PC-3 (cell line): ENCODE results near the gene CABLES1. TPM values are rescaled to one million over a fixed set of nuclear protein-coding genes. Genes with fewer than 3 reads are reported as not detected.

Experiments used
- ATAC-seq: fragments of 200-7000 bp; cut with Tn5 transposase; 2 replicates; pipeline ENCODE4 v1.9.1; 2020; ENCODE audit warnings: mild to moderate bottlenecking, moderate library complexity
- BruUV-seq: library from RNA; stranded (reverse); fragments of 400-500 nt; replicated peaks from 2 replicates; lab custom pipeline; 2021; lab: Mats Ljungman, UMichigan
- CTCF ChIA-PET: fragments of 300-600 bp; sonication (Branson Sonifier 250); formaldehyde crosslinking; loops from one replicate; lab custom pipeline; 2022; ENCODE audit warnings: antibody characterized with exemption; lab: Charles Lee
- POLR2A ChIA-PET: fragments of 300-600 bp; sonication (Branson Sonifier 250); formaldehyde crosslinking; loops from one replicate; lab custom pipeline; 2022; ENCODE audit warnings: antibody characterized with exemption; ENCODE audit not compliant: unreplicated experiment; lab: Charles Lee
- DNase-seq: peaks from one replicate; pipeline ENCODE4 v3.0.0-alpha.2; 2015
- H2AFZ ChIP-seq: fragments of 300-600 bp; sonication (generic); 2 replicates; pipeline ENCODE4 v1.6.0; 2016; ENCODE audit warnings: antibody characterized with exemption, low read length
- H3F3A ChIP-seq: fragments of 300-600 bp; sonication (generic); one replicate; pipeline ENCODE4 v1.6.0; 2017; ENCODE audit warnings: antibody characterized with exemption, low read length, control low read depth, mild to moderate bottlenecking; ENCODE audit not compliant: unreplicated experiment
- H3K27ac ChIP-seq: fragments of 300-600 bp; sonication (generic); 2 replicates; pipeline ENCODE4 v1.5.1; 2016; ENCODE audit warnings: mild to moderate bottlenecking, low read length
- H3K27me3 ChIP-seq: fragments of 300-600 bp; sonication (generic); 2 replicates; pipeline ENCODE4 v1.6.1; 2016; ENCODE audit warnings: low read length, mixed read lengths
- H3K36me3 ChIP-seq: fragments of 300-600 bp; sonication (generic); 2 replicates; pipeline ENCODE4 v1.6.1; 2016; ENCODE audit warnings: low read depth, mixed run types, low read length, mixed read lengths
- H3K4me1 ChIP-seq: fragments of 300-600 bp; sonication (generic); 2 replicates; pipeline ENCODE4 v1.5.1; 2016; ENCODE audit warnings: low read length; ENCODE audit not compliant: insufficient read depth
- H3K4me2 ChIP-seq: fragments of 300-600 bp; sonication (generic); 2 replicates; pipeline ENCODE4 v1.6.0; 2016; ENCODE audit warnings: low read length
- H3K4me3 ChIP-seq: fragments of 300-600 bp; sonication (generic); 2 replicates; pipeline ENCODE4 v1.5.1; 2016; ENCODE audit warnings: mild to moderate bottlenecking, low read length, mixed read lengths
- H3K79me2 ChIP-seq: fragments of 300-600 bp; sonication (generic); 2 replicates; pipeline ENCODE4 v1.6.1; 2017; ENCODE audit warnings: low read length, mixed read lengths
- H3K9ac ChIP-seq: fragments of 300-600 bp; sonication (generic); 2 replicates; pipeline ENCODE4 v1.6.0; 2016; ENCODE audit warnings: mild to moderate bottlenecking, low read length
- H3K9me2 ChIP-seq: fragments of 300-600 bp; sonication (generic); replicated peaks from 2 replicates; pipeline ENCODE4 v1.6.1; 2016; ENCODE audit warnings: mixed run types, low read length, mixed read lengths
- H3K9me3 ChIP-seq: fragments of 300-600 bp; sonication (generic); 2 replicates; pipeline ENCODE4 v1.6.1; 2016; ENCODE audit warnings: low read length, mixed read lengths
- H4K20me1 ChIP-seq: fragments of 300-600 bp; sonication (generic); 2 replicates; pipeline ENCODE4 v1.6.1; 2016; ENCODE audit warnings: low read length, mixed read lengths
- EZH2 ChIP-seq: fragments of 300-600 bp; sonication (generic); IDR thresholded peaks from one replicate; pipeline ENCODE4 v1.6.1; 2017; ENCODE audit warnings: antibody characterized with exemption, mild to moderate bottlenecking, low read length; ENCODE audit not compliant: unreplicated experiment
- EZH2phosphoT487 ChIP-seq: fragments of 300-600 bp; sonication (generic); IDR thresholded peaks from 2 replicates; pipeline ENCODE4 v1.6.1; 2018; ENCODE audit warnings: mild to moderate bottlenecking, antibody characterized with exemption, low read length, borderline replicate concordance
- intact Hi-C: fragments of 100-400 bp; cut with micrococcal nuclease; formaldehyde crosslinking; loops from 2 replicates; pipeline ENCODE4 v1.9.0; 2023
- total RNA-seq: library from RNA; depleted of rRNA; stranded (reverse); fragments of >200 nt; gene quantifications from 2 replicates; pipeline ENCODE4 v1.2.3, GENCODE V29; 2014
- TF ChIP-seq, protein P1 (sequence below): fragments of 300-600 bp; sonication (generic); conservative IDR thresholded peaks from 2 replicates; pipeline ENCODE4 v1.5.1; 2017; ENCODE audit warnings: antibody characterized with exemption, low read depth, mild to moderate bottlenecking, low read length

The CABLES1 gene
- total RNA-seq, 1 experiment from 2014 or later = 18.6 TPM

GRCh38 chr18:23234619-23235018 lies 99.3 kb downstream of the CABLES1 start:
- no peaks in the 10 kb centered on the region for H3K9me3 ChIP-seq
- H3K4me1 ChIP-seq = peaks cover 15% of the 10 kb centered on the region
- ChIA-PET CTCF (no interaction called here), POLR2A (no interaction called here)
- H3K4me3 ChIP-seq = no peak overlapping the region
- H3K27me3 ChIP-seq = no peaks in the 10 kb centered on the region
- intact Hi-C loops = no loop called here
- DNase-seq (no peak), ATAC-seq (no peak)
- H3K36me3 ChIP-seq = no peaks in the 10 kb centered on the region
- no peak overlapping the region for H3K27ac ChIP-seq
- H4K20me1 ChIP-seq = no peaks in the 10 kb centered on the region
- no peaks in the 10 kb centered on the region for H3K79me2 ChIP-seq
- H3F3A ChIP-seq = no peaks in the 10 kb centered on the region
- H3K9ac ChIP-seq = no peak overlapping the region
- H3K4me2 ChIP-seq = no peak overlapping the region
- TF ChIP-seq EZH2phosphoT487 (no peak), EZH2 (no peak)
- TF ChIP-seq, protein P1, sequence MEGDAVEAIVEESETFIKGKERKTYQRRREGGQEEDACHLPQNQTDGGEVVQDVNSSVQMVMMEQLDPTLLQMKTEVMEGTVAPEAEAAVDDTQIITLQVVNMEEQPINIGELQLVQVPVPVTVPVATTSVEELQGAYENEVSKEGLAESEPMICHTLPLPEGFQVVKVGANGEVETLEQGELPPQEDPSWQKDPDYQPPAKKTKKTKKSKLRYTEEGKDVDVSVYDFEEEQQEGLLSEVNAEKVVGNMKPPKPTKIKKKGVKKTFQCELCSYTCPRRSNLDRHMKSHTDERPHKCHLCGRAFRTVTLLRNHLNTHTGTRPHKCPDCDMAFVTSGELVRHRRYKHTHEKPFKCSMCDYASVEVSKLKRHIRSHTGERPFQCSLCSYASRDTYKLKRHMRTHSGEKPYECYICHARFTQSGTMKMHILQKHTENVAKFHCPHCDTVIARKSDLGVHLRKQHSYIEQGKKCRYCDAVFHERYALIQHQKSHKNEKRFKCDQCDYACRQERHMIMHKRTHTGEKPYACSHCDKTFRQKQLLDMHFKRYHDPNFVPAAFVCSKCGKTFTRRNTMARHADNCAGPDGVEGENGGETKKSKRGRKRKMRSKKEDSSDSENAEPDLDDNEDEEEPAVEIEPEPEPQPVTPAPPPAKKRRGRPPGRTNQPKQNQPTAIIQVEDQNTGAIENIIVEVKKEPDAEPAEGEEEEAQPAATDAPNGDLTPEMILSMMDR = no peak
- no TSS peak for BruUV-seq
- no peak overlapping the region for H2AFZ ChIP-seq
- H3K9me2 ChIP-seq = no peaks in the 10 kb centered on the region

- Histone ChIP-seq H3K36me3 (no peaks in the 10 kb centered on the region), H3F3A (no peaks in the 10 kb centered on the region), H3K9me2 (no peaks in the 10 kb centered on the region), H3K27ac (no peak overlapping the region), H4K20me1 (no peaks in the 10 kb centered on the region), H3K9ac (no peak overlapping the region), H3K4me2 (no peak overlapping the region), H3K4me3 (no peak overlapping the region), H3K4me1 (peaks cover 15% of the 10 kb centered on the region), H3K9me3 (no peaks in the 10 kb centered on the region), H3K27me3 (no peaks in the 10 kb centered on the region), H2AFZ (no peak overlapping the region), H3K79me2 (no peaks in the 10 kb centered on the region)
- no TSS peak for BruUV-seq
- CTCF ChIA-PET = no interaction called here
- POLR2A ChIA-PET = no interaction called here
- intact Hi-C loops = no loop called here
- ATAC-seq (no peak), DNase-seq (no peak)
- TF ChIP-seq, protein P1 = no peak
- TF ChIP-seq EZH2 = no peak
- TF ChIP-seq EZH2phosphoT487 = no peak
These were observed 100.1 kb downstream of the CABLES1 start for GRCh38 chr18:23235336-23235735.

DNA sequence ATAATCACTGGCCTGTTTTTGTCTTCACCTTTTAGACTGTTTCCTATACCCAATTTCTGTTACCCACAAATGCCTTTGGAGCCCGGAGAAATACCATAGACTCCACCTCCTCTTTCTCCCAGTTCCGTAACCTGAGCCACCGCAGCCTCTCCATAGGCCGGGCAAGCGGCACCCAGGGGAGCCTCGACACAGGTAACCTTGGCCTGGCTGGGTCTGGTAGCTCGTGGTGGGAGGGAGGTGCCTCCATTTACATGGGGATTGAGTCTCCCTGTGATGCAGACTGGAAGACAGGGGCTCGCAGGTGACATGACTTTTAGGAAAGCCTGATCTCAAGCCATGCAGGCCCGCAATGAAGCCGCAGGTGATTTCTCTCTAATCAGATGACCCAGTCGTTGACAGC lies 100.6 kb downstream of the CABLES1 start:
- ChIA-PET CTCF (no interaction called here), POLR2A (interaction anchor here (0.6 kb wide), 1 partner anchor 11 kb away, joined by 4 read pairs; no protein-coding TSS in a partner anchor)
- H3K9me3 ChIP-seq = no peaks in the 10 kb centered on the region
- no peaks in the 10 kb centered on the region for H4K20me1 ChIP-seq
- H3K4me2 ChIP-seq = no peak overlapping the region
- no peaks in the 10 kb centered on the region for H3K36me3 ChIP-seq
- H3K4me3 ChIP-seq = no peak overlapping the region
- intact Hi-C loops = no loop called here
- ATAC-seq (no peak), DNase-seq (no peak)
- no peaks in the 10 kb centered on the region for H3K79me2 ChIP-seq
- no peak overlapping the region for H3K9ac ChIP-seq
- no peaks in the 10 kb centered on the region for H3K9me2 ChIP-seq
- H3K27ac ChIP-seq = no peak overlapping the region
- no peaks in the 10 kb centered on the region for H3F3A ChIP-seq
- no TSS peak for BruUV-seq
- no peak overlapping the region for H2AFZ ChIP-seq
- H3K4me1 ChIP-seq = peaks cover 10% of the 10 kb centered on the region
- H3K27me3 ChIP-seq = no peaks in the 10 kb centered on the region
- no peak for TF ChIP-seq EZH2phosphoT487
- TF ChIP-seq, protein P1 = no peak
- TF ChIP-seq EZH2 = no peak
